ENCODE measurements around the gene ATRIP.

Gene ATRIP

DNA sequence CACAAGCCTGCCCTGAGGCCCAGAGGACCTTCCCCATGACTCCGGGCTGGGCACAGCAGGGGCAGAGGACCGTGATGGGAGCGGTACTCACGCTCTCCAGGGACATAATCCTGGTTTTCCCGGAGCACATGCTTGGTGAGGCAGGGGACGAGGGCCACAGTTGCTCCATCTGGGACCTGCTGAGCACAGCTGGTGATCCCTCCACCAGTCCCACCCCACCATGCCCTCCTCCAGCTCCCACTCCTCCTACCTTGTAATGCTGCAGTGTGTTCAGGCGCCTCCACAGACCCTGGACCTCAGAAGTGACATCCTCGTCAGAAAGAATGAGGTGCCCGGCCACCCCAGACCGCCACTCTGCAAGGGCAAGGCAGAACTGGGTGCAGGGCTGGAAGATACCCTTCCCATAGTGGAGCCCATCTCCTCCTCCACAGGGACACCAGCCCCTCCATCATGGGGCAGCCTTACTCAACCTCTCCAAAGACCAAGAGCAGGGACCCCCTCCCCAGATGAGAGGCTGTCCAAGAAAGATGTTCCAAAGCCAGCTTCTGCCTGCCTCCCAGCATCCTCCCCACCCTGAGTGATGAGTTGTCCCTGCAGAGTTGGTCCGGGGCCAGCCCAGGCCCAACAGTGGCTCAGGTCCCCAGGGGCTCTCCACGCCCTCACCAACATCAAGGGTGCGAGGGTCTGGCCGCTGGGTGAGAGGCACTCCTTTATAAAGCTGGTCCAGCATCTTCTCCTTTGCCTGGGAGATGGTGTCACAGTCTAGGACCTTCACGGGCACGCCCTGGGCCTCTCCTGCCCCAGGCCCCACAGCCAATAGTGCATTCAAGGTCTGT, 36.1 kb upstream of the ATRIP start:
- no peak for DNase-seq

DNA sequence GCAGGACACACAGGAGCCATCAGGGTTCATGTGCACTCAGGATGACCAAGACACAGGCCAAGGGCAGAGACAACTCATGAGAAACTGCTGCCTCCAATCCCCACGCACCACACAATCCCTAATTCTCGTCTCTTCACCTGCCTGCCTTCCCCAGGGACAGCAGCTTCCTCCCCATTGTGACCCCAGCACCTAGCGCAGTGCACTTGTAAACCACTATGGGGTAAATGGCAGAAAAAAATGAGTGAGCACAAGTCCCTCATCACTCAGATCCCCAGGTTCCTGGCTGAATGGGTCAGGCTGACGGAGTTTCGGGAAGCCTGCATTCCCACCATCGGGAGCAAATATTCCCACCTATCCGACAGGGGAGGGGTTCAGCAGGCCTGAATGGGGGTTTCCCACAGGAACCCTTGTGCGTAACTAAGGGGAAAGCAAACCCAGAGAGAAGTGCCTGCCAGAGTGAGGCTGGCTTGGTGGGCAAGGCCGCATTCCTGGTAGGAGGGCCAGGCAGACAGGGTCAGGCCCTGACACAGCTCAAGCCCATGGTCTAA, 35.4 kb upstream of the ATRIP start:
- DNase-seq = no peak

DNA sequence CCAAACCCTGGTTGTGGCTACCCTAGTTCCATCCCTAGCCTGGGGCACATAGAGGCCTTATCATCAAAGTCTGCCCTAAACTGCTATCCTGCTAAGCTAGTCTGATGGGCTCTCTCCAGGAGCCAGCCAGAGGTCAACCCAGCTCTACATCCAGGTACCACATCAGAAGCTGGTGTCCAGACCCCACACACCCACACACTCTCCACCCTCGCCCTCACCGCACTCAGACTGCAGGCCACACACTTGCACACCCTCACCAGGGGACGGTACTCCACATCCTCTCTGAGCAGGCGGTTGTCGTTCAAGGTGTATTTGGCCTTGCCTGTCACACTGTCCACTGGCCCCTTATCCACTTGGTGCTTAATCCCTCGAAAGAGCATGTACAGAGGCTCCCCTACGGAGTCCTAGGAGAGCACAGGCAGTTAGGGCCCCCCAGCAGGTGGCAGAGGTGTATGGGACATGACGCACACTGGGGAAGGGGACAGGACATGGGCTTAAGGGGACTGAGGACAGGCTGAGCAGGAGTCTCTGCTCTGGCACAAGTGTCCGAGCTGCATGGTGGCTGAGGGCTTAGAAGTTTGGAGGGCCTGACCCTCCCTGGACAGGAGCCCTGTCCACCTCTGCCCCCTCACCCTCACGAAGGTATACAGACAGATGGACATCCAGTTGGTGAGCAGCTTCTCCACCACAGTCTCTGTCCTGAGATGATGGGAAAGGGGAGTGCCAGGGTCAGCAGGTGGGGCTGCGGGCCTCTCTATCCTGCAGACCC, 34.7 kb upstream of the ATRIP start:
- no peak for DNase-seq

DNA sequence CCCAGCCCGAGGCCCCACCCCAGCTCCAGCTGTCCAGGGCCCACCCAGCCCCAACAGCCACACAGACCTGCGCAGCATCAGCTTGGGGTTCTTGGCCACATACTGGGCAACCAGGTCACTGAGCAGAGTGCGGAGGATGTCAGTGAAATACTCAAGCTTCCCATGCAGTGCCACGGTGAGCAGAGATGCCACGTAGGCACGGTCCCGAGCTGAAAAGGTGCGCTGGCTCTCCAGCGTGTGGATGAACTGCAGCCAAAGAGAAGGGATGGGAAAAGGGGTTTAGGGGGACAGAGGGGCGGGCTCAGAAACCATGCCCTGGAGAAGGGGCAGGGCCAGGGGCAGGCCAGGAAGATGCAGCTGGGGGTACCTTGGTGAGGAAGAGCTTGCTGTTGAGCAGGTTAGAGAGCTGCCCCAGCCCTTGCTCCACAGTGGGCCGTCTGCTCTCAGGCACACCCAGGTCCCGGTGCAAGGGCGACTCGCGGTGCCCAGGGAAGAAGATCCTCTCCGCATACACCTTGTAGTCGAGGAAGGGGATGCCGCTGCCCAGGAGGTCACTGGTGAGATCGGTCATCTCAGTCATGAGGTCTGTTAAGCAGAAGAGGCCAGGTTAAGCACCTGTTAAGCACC, 34.0 kb upstream of the ATRIP start:
- DNase-seq = no peak

DNA sequence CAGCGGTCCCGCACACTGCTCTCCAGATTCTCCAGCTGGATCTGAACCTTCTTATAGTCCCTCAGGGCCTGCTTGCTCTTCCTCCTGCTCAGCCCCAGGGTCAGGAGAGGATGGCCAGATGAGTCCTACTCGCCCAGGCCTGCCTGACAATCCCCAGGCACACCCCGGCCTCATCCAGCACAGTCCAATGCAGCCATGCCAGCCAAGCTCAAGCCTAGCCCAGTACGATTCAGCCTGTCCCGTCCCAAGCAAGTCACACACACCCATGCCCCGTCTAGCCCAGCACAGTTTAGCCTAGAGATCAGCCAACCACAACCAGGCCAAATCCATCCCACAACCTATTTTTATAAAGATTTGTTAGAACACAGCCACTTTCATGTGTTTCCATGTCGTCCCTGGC, 33.5 kb upstream of the ATRIP start:
- DNase-seq = no peak

DNA sequence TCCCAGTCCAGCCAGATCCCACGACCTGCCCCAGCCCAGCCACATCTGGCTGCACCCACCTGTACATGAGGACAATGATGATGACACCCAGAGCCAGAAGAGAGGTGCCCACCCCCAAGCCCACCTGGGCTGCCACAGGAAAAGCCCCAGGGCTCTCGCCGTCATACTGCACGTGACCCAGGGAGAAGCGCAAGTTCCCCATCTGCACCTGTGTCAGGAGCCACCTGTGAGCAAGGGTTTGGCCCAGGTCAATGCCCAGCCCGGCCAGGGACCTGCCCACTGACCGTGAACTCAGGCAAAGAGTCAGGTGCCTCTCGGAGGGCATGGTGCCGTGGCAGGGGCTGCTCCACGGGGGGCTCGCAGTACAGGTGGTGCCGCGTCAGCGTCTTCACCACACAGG, 32.9 kb upstream of the ATRIP start:
- DNase-seq = no peak

DNA sequence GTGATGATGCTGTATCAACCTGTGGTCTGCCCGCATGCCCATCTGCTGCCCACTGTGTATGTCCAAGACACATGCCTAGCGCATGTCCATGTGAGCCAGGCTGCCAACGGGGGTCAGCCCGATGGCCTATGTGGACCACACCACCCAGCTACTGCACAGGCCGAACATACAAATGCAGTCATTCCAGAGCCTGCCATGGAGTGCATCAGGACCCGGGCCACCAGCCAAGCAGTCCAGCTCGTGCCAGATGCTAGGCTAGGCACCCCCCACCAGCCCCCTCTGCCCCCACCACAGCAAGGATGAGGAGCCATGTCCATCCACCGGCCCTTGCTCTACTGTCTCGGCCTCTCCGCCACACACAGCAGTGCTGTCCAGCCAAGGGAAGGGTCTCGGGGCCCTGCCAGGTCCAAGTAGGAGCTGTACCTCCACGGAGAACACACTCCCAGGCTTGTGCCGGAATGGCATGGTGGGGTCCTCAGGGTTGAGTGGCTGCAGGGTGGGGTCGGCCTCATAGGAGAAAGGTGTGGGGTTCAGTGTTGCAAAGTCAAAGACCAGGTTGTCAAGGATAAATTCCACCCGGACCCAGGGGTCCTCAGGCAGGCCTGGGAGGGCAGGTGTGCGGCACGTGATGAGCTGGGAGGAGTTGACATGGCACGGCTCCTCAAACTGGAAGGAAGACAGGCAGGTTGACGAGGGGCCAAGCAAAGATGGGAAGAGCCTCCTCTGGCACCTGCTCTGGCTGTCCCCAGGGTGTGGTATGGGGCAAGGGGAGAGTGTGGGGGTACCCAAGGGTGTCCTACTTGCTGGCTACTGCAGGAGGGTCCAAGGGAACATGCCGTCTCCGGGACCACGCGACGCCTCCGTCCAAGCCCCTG, 31.9 kb upstream of the ATRIP start:
- no peak for DNase-seq

DNA sequence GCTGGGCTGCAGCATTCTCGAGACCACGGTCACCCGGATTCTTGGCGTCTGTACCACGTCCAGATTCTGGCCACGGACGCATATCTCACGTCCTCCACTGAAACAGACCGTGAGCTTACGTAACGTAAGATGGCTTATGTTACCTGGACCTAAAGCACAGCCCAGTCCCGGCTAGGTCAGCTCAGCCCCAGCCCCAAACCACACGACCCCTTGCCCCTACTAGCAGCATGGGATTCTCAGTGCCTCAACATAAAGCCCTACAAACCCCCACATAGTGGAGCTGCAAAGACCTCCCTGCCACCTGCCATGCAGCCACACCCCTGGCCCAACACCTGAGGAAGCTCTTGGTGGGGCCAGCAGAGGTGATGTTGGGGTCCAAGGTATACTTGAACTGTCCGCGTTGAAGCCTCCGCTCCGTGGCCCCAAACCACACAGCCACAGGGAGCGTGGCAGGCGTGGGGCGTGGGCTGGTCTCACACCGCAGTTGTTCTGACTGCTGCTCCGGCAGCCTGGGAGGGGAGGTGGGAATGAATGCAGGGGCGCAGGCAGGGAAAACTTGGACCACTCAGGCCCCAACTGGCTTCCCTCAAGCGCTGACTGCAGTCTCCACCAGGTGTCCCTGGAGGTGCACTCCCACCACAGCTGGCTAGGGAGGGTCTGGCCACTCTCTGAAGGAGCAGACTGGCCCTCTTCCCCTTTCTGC, 31.1 kb upstream of the ATRIP start:
- no peak for DNase-seq

DNA sequence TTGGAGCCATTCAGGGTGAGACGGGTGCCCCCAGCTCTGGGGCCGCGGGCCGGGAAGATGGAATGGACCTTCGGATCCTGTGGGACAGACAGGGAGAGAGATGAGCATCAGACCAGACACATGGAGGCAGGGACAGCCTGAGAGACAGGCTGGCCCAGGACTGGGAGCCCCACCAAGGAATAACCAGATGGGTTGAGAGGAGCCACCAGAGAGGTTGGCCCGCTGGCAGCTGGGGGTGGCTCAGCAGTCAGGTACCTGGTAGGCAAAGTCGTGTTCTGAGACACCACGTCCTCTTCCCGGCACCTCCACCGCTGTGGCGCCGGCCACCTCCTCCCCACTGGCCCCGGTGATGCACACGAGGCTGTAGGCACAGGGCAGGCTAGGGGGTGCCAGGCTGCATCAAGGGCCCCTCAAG, 30.4 kb upstream of the ATRIP start:
- no peak for DNase-seq

DNA sequence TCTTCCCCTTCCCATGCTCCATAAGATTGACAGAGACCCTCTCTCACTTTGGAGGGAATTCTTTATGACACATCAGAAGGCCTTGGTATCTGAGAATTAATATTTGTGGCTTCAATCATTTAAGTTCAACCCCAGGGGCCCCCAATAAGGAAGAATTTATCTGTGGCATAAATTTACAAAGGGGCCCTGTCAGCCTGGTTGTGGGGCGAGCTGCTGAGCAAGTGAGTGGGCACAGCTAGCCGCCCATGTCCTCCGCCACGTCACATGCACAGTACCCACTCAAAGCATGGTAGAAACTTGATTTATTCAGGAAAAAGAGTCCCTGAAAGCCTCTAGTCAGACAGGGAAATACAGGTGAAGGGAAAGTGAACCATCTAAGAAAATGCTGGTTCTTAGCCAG, 30.0 kb upstream of the ATRIP start:
- no peak for DNase-seq

DNA sequence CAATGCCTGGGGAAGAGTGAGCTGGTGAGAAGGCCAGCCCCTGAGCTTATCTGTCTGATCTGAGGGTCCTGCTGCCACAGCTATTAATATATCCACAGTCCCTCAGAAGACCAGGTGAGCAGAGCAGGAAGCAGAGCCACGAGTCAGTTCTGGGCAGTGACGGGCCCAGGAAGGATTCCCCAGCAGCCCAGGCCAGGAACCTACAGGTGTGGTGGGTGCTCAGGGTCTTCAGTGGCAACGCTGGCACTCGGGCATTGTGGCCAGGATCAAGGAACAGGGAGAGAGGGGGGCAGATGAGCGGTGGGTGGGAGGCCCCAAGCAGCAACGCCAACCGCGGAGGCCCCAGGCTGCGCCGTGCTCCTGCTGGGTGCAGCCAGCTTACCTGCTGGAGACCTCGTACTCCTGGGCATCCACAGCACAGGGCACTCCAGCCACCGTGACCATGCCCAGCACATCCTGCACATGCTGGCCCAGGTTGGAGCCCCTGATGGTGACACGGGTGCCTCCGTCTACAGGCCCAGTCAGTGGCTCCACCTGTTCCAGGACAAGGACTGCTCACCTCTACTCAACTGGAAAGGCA, 28.9 kb upstream of the ATRIP start:
- DNase-seq = no peak

DNA sequence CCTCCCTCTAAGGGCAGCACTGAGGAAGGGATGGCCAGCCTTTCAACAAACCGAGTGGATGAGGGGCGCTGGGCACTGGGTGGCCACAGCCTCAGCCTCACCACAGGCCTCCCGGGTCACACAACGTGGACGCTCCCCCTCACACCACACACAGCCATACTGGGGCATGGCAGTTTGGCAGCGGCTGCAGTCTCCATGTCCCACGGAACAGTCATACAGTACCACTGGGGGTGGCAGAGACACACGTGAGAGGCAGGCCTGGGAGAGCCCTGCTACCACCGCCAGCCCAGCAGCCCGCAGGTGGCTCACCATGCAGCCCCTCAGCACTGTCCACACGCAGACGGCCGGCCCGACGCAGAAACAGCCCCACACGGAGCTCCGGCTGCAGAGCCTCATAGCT, 28.4 kb upstream of the ATRIP start:
- no peak for DNase-seq

DNA sequence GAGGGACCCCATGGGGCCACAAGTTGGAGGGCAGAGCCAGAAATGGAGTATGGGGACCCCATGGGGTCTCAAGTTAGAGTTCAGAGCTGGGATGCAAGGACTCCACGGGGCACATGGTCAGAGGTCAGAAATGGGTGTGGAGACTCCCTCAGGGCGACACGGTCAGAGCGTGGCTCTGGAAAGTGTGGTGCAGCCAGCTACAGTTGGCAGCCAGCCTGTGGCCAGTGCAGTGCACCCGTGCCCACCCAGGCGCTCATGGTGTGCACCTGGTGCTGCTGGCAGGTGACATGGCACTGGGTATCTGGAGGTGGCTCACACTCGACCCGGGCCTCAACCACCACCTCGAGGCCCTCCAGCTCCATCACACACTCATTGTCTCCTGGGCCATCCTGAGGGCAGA, 27.9 kb upstream of the ATRIP start:
- DNase-seq = no peak

DNA sequence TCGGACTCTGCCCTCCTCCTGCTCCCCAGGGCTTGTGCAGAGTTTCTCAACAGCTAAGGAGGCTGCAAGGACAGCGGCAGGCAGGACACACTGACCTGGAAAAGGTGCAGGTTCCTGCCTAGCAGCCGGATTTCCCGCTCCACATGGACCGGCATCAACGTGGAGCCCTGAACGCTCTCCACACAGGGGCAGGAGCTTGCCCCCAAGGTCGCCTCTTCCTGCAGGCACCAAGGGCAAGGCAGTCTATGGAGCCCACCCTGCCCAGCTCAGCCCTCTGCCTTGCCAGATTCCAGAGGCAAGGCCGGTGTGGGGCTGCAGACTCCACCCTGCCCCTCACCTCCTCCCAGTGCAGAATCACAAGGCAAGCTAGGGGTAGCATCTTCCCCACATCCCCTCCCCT, 27.4 kb upstream of the ATRIP start:
- DNase-seq = no peak

DNA sequence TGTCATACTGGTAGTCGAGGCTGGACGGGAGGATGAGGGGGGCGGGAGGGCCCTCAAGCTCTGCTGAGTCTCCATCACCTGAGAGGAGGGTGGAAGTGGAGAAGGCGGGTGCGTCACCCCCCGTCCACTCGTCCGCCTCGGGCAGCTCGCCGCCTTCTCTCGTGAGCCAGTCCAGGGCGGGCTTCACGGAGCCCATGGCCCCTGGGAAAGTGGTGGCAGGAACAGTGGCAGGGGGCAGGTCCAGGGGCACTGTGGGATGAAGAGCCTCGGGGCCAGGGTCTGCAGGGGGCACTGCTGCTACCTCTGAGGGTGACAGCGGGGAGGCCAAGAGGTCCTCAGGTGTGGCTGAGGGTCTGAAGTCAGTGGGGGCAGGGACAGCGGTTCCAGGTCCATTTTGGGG, 26.9 kb upstream of the ATRIP start:
- no peak for DNase-seq

DNA sequence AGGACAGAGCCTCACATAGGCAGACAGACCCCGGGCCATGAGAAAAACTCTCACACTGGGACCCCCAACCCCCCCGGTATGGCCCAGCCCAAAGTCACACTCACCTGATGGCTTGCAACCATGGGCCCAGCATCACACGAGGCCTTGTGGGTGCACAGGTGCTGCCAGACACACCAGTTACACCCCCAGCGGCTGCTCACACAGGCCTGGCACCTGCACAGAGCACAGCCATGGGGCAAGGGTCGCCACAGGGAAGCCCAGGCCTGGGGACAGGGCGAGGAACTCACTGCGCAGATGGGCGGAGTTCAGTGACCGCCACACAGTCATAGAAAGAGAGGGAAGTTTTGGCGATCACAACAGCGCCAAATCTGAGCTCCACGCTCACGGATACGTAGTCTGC, 26.0 kb upstream of the ATRIP start:
- no peak for DNase-seq

DNA sequence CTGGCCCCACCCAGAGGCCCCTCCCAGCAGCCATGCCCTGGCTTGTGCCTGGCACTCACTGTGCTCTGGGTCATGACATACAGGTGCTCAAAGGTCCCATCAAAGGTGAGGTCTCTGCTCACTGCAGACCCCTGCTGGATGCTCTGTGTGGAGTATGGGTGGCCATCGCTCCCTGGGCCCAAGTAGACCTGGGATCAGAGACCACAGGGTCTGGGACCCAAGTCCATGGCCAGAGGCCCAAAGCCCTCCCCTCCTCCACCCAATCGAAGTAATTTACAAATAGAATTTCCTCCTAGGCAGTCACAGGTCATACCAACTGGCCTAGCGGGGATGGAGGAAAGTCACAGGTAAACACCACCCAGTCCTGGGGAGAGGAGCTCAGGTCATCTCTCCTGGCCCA, 24.3 kb upstream of the ATRIP start:
- no peak for DNase-seq

DNA sequence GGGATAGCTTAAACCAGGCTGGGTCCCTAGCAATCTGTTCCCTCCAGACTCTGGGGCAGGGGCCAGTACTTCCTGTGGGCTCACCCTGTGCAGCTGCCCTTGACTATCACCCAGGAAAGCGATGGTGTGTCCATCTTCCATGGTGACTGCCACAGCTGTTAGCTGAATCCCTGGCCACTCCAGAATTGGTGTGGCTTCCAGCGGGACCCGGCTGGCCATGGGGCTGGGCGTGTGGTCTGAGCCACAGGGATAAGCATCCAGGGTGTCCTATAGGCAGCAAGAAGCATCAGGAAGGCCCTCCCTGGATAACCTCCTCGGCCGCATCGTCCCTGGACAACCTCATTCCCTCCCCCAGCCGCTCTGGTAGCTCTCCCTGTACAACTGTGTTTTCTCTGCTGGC, 23.9 kb upstream of the ATRIP start:
- DNase-seq = no peak

DNA sequence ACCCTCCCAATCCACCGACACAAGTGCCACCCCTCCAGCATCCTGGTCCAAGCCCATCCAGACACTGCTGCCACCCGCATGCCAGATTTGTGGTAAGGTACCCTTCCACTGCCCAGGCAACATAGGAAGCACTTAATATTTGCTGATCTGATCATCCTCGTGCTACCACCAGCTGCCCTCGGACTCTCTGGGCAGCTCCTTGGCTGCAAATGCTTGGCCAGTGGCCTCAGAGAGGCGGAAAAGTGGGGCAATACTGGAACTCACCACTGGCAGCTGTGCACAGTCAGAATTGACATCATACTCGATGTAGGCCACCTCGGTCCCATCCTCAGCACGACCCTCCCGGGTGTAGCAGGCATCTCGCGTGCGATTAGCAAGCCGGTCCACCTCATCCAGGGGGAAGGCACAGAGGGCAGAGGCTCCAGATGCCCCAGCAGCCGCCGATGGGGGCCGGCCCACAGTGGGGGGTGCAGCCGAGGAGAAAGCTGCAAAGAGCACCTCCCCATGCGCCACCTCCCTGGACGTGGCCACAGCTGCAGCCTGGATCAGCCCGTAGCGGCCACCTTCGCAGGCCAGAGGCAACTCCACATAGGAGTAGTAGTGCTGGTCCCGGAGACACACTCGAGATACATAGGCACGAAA, 23.2 kb upstream of the ATRIP start:
- no peak for DNase-seq

DNA sequence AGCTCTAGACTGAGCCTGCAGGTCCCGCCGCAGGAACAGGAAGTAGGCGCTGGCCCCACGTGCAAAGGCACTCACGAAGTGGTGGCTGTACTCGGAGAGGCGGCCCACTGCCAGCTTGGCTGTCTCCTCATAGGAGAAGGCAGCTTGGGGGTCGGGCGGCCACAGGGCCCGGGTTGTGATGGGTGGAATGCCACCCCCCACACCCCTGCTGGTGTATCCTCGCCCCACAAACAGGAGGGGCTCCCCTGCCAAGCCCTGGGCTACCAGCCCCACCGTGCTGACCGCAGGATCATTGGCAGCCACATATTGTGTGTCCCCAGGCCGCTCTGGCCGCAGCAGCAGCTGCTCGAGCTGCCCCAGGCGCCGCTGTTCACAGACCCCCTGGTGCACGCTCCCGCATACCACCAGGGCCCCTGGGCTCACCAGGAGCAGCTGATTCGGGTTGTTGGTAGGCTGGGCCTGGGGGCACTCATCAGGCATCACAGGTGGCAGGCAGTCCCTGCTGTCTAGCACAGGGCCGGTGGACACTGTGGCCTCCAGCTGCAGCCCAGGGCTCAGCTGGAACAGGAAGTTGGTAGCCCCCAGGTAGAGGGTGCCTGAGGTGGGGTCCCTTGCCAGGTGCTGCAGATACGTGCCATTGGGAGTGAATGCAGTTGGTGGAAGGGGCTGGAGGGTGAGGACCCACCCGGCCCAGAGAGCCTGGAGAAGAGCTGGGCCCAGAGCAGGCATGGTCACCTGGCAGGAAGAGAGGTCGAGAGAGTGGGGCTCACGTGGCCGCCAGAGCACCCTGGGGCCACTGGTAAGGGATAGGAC, 22.4 kb upstream of the ATRIP start:
- peak; percentile 10 for DNase-seq

Measured in NCI-H146 (cell line).